IMR-90 (cell line): ENCODE data around the gene ADCY5. TPM values are rescaled to one million over a fixed set of nuclear protein-coding genes. Genes with fewer than 3 reads are reported as not detected.

ENCODE experiments used
- ATAC-seq: fragments of 200-7000 bp; cut with Tn5 transposase; 2 replicates; pipeline ENCODE4 v1.9.1; 2020; ENCODE audit warnings: low read depth, mild to moderate bottlenecking, moderate library complexity
- BruUV-seq: library from RNA; stranded (reverse); fragments of 400-500 nt; replicated peaks from 2 replicates; lab custom pipeline; 2021; lab: Mats Ljungman, UMichigan
- CTCF ChIA-PET: fragments of 300-600 bp; formaldehyde crosslinking; extraction: SDS; loops from one replicate; lab custom pipeline; 2021; ENCODE audit warnings: antibody characterized with exemption; lab: Yijun Ruan, JAX
- POLR2A ChIA-PET: fragments of 300-600 bp; sonication (Branson Sonifier 250); formaldehyde crosslinking; loops from one replicate; lab custom pipeline; 2022; ENCODE audit warnings: antibody characterized with exemption; ENCODE audit not compliant: unreplicated experiment; lab: Charles Lee
- DNase-seq: peaks from one replicate; pipeline ENCODE4 v3.0.0; 2013
- H2AFZ ChIP-seq: replicated peaks from 2 replicates; pipeline ENCODE3; 2013; ENCODE audit warnings: low read length, mild to moderate bottlenecking; ENCODE audit not compliant: poor library complexity
- H2AK5ac ChIP-seq: 2 replicates; pipeline ENCODE4 v1.6.1; 2013; ENCODE audit warnings: low read depth, low read length, inconsistent platforms
- H2AK9ac ChIP-seq: replicated peaks from 2 replicates; pipeline ENCODE3; 2013; ENCODE audit warnings: mild to moderate bottlenecking, low read depth, low read length, moderate library complexity; ENCODE audit not compliant: poor library complexity
- H2BK120ac ChIP-seq: 2 replicates; pipeline ENCODE4 v1.6.1; 2013; ENCODE audit warnings: low read depth, low read length, inconsistent platforms
- H2BK15ac ChIP-seq: 3 replicates; pipeline ENCODE4 v1.6.1; 2013; ENCODE audit warnings: low read depth, low read length, inconsistent platforms
- H2BK20ac ChIP-seq: 2 replicates; pipeline ENCODE4 v1.6.1; 2013; ENCODE audit warnings: low read depth, mild to moderate bottlenecking, inconsistent platforms, low read length, moderate library complexity
- H2BK5ac ChIP-seq: 2 replicates; pipeline ENCODE4 v1.6.1; 2013; ENCODE audit warnings: mild to moderate bottlenecking, low read depth, low read length, inconsistent platforms; ENCODE audit not compliant: poor library complexity, severe bottlenecking
- H3K14ac ChIP-seq: replicated peaks from 2 replicates; pipeline ENCODE4 v1.6.1; 2013; ENCODE audit warnings: low read depth, low read length, inconsistent platforms
- H3K18ac ChIP-seq: 2 replicates; pipeline ENCODE4 v1.6.1; 2013; ENCODE audit warnings: low read depth, low read length, control low read depth
- H3K23ac ChIP-seq: 2 replicates; pipeline ENCODE4 v1.6.1; 2013; ENCODE audit warnings: low read depth, low read length, inconsistent platforms
- H3K27ac ChIP-seq: 2 replicates; pipeline ENCODE4 v1.5.1; 2013; ENCODE audit warnings: mild to moderate bottlenecking, control low read depth, low read length; ENCODE audit not compliant: insufficient read depth
- H3K27me3 ChIP-seq: 2 replicates; pipeline ENCODE4 v1.6.1; 2013; ENCODE audit warnings: low read length; ENCODE audit not compliant: control insufficient read depth, insufficient read depth
- H3K36me3 ChIP-seq: 2 replicates; pipeline ENCODE4 v1.6.1; 2013; ENCODE audit warnings: low read length, mixed read lengths; ENCODE audit not compliant: control insufficient read depth, insufficient read depth
- H3K4ac ChIP-seq: 2 replicates; pipeline ENCODE4 v1.6.1; 2013; ENCODE audit warnings: low read depth, low read length, inconsistent platforms
- H3K4me1 ChIP-seq: 2 replicates; pipeline ENCODE4 v1.6.1; 2013; ENCODE audit warnings: low read length, mixed read lengths; ENCODE audit not compliant: control insufficient read depth, insufficient read depth
- H3K4me2 ChIP-seq: 2 replicates; pipeline ENCODE4 v1.6.1; 2013; ENCODE audit warnings: low read depth, mild to moderate bottlenecking, control low read depth, low read length, moderate library complexity
- H3K4me3 ChIP-seq: 2 replicates; pipeline ENCODE4 v1.5.1; 2013; ENCODE audit warnings: low read depth, mild to moderate bottlenecking, control low read depth, low read length, moderate library complexity; ENCODE audit not compliant: insufficient read depth
- H3K56ac ChIP-seq: 2 replicates; pipeline ENCODE4 v1.6.1; 2013; ENCODE audit warnings: low read length, inconsistent platforms; ENCODE audit not compliant: insufficient read depth; ENCODE audit errors: extremely low read depth
- H3K79me1 ChIP-seq, 2 experiments: 2 replicates each; pipeline ENCODE4 v1.6.1; 2013; ENCODE audit warnings: low read length in 2 of 2, inconsistent platforms in 1 of 2, low read depth in 1 of 2
- H3K9ac ChIP-seq: 2 replicates; pipeline ENCODE4 v1.6.1; 2013; ENCODE audit warnings: low read depth, low read length, control low read depth
- H3K9me1 ChIP-seq: 2 replicates; pipeline ENCODE4 v1.6.1; 2013; ENCODE audit warnings: low read length, inconsistent platforms; ENCODE audit not compliant: insufficient read depth
- H3K9me3 ChIP-seq: 2 replicates; pipeline ENCODE4 v1.6.1; 2013; ENCODE audit warnings: low read length; ENCODE audit not compliant: control insufficient read depth, insufficient read depth
- H4K20me1 ChIP-seq: 2 replicates; pipeline ENCODE4 v1.6.1; 2013; ENCODE audit warnings: low read length, inconsistent platforms; ENCODE audit not compliant: insufficient read depth
- H4K5ac ChIP-seq: 2 replicates; pipeline ENCODE4 v1.6.1; 2013; ENCODE audit warnings: mild to moderate bottlenecking, low read depth, low read length, control low read depth
- H4K8ac ChIP-seq, 2 experiments: 2 replicates each; pipeline ENCODE4 v1.6.1; 2013; ENCODE audit warnings: low read depth in 2 of 2, low read length in 2 of 2, control low read depth in 1 of 2, inconsistent platforms in 1 of 2
- H4K91ac ChIP-seq: 2 replicates; pipeline ENCODE4 v1.6.1; 2013; ENCODE audit warnings: low read depth, low read length, inconsistent platforms; ENCODE audit not compliant: insufficient read depth
- FOS ChIP-seq: fragments of 150-350 bp; IDR thresholded peaks from 2 replicates; pipeline ENCODE4 v1.6.1; 2016; ENCODE audit warnings: low read depth, low read length
- MAFK ChIP-seq: IDR thresholded peaks from 2 replicates; pipeline ENCODE4 v1.6.1; 2012; ENCODE audit warnings: low read depth, low read length, improper control_type of control experiment
- MAZ ChIP-seq: IDR thresholded peaks from 2 replicates; pipeline ENCODE4 v1.6.1; 2012; ENCODE audit warnings: low read depth, mild to moderate bottlenecking, low read length, improper control_type of control experiment, moderate library complexity, borderline replicate concordance
- NFE2L2 ChIP-seq: fragments of 150-350 bp; IDR thresholded peaks from 2 replicates; pipeline ENCODE4 v1.6.1; 2016; ENCODE audit warnings: low read depth, mild to moderate bottlenecking, low read length
- POLR2A ChIP-seq: IDR thresholded peaks from 2 replicates; pipeline ENCODE4 v1.6.1; 2012; ENCODE audit warnings: mild to moderate bottlenecking, low read depth, low read length
- RAD21 ChIP-seq: IDR thresholded peaks from 2 replicates; pipeline ENCODE4 v1.6.1; 2012; ENCODE audit warnings: low read length, improper control_type of control experiment
- RCOR1 ChIP-seq: IDR thresholded peaks from 2 replicates; pipeline ENCODE4 v1.6.1; 2012; ENCODE audit warnings: mild to moderate bottlenecking, low read length, improper control_type of control experiment; ENCODE audit not compliant: insufficient replicate concordance
- RFX5 ChIP-seq: IDR thresholded peaks from 2 replicates; pipeline ENCODE4 v1.8.0; 2012; ENCODE audit warnings: low read depth, mild to moderate bottlenecking, low read length, moderate library complexity
- SMC3 ChIP-seq: fragments of 150-350 bp; IDR thresholded peaks from 2 replicates; pipeline ENCODE4 v1.6.1; 2016; ENCODE audit warnings: low read depth, mild to moderate bottlenecking, antibody characterized with exemption, low read length, moderate library complexity
- WGBS, 2 experiments: methylation state at CpG; one replicate each; pipeline versions ENCODE4 v1.1.5 to v1.1.7; 2013; ENCODE audit warnings: missing lambda C conversion rate in 2 of 2; ENCODE audit not compliant: insufficient read length in 1 of 2; ENCODE audit errors: extremely low coverage in 2 of 2; 5-methylcytosine and 5-hydroxymethylcytosine counted together
- dilution Hi-C: fragments of 300-500 bp; cut with HindIII; formaldehyde crosslinking; loops from one replicate; pipeline ENCODE4 v1.14.3; 2018; ENCODE audit warnings: low sequenced_read_pairs; ENCODE audit not compliant: unreplicated experiment
- in situ Hi-C: fragments of 300-500 bp; cut with MboI; formaldehyde crosslinking; loops from 3 replicates; pipeline ENCODE4 v1.14.3; 2019; ENCODE audit warnings: low sequenced_read_pairs, inconsistent platforms, mixed read lengths
- intact Hi-C: fragments of 100-400 bp; cut with micrococcal nuclease; formaldehyde crosslinking; loops from 2 replicates; pipeline ENCODE4 v1.10.0; 2022
- polyA plus RNA-seq, 3 experiments: library from polyadenylated mRNA; depleted of rRNA; stranded (reverse); fragments of >200 nt; gene quantifications; 2 replicates each; pipeline ENCODE4 v1.2.3, GENCODE V29; 2012; ENCODE audit warnings: low replicate concordance in 1 of 3
- total RNA-seq: library from RNA; depleted of rRNA; stranded (reverse); fragments of >200 nt; gene quantifications from 2 replicates; pipeline ENCODE4 v1.2.3, GENCODE V29; 2012
- TF ChIP-seq, protein P1 (sequence below): fragments of 150-350 bp; IDR thresholded peaks from 2 replicates; pipeline ENCODE4 v1.6.1; 2017; ENCODE audit warnings: mild to moderate bottlenecking, antibody characterized with exemption, low read length, low read depth

ADCY5 gene
- total and polyA plus RNA-seq, 2 of the 4 experiments (the other 2 are of a cell fraction), result 0.14 to 0.18 TPM

DNA sequence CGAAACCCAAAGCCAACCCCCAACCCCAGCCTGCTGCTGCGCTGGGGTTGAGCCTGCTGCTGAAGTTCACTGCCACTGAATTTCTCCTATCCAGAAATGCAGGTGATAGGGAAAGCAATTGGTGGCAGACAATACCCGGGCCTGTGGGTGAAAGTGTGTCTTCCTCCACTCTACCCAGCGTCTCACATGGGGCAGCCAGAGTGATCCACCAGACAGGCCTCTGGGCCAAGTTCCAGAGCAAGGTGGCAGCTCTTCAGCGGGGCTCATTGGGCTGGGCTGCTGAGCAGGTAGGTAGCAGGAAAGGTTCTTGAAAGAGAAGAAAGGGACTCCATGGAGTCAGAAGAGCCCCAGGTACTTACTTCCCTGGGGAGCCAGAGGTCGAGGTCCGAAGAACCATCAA lies 6.0 kb downstream of the ADCY5 start:
- ATAC-seq, result no peak
- no peaks in the 10 kb centered on the region for H3K9me1 ChIP-seq
- no peak overlapping the region for H2AK9ac ChIP-seq
- no peak overlapping the region for H3K4ac ChIP-seq
- DNase-seq, result no peak
- TF ChIP-seq RAD21, result no peak
- no peak for TF ChIP-seq MAZ
- TF ChIP-seq POLR2A, result no peak
- TF ChIP-seq RFX5, result no peak
- TF ChIP-seq FOS, result no peak
- TF ChIP-seq MAFK, result no peak
- TF ChIP-seq RCOR1, result no peak
- TF ChIP-seq, protein P1, sequence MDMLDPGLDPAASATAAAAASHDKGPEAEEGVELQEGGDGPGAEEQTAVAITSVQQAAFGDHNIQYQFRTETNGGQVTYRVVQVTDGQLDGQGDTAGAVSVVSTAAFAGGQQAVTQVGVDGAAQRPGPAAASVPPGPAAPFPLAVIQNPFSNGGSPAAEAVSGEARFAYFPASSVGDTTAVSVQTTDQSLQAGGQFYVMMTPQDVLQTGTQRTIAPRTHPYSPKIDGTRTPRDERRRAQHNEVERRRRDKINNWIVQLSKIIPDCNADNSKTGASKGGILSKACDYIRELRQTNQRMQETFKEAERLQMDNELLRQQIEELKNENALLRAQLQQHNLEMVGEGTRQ, result no peak
- no peak for TF ChIP-seq SMC3
- no peak for TF ChIP-seq NFE2L2
- no peak overlapping the region for H4K91ac ChIP-seq
- no peak overlapping the region for H2AK5ac ChIP-seq
- H3K14ac ChIP-seq, result no peak overlapping the region
- no peak overlapping the region for H3K18ac ChIP-seq
- no peak overlapping the region for H3K56ac ChIP-seq
- H2BK20ac ChIP-seq, result no peak overlapping the region
- H3K9me3 ChIP-seq, result no peaks in the 10 kb centered on the region
- ChIA-PET POLR2A (no interaction called here), CTCF (no interaction called here)
- H3K4me1 ChIP-seq, result no peaks in the 10 kb centered on the region
- no peak overlapping the region for H2BK15ac ChIP-seq
- in situ Hi-C loops, result no loop called here
- no peak overlapping the region for H3K4me2 ChIP-seq
- H2AFZ ChIP-seq, result no peak overlapping the region
- no peak overlapping the region for H3K23ac ChIP-seq
- peaks cover 83% of the 10 kb centered on the region for H3K27me3 ChIP-seq
- H3K79me1 ChIP-seq, result no peaks in the 10 kb centered on the region
- no peak overlapping the region for H3K27ac ChIP-seq
- intact Hi-C loops, result no loop called here
- H4K5ac ChIP-seq, result no peak overlapping the region
- BruUV-seq, result no TSS peak
- no peaks in the 10 kb centered on the region for H4K20me1 ChIP-seq
- H2BK5ac ChIP-seq, result no peak overlapping the region
- no peak overlapping the region for H4K8ac ChIP-seq
- no peak overlapping the region for H2BK120ac ChIP-seq
- H3K4me3 ChIP-seq, result no peak overlapping the region
- H3K36me3 ChIP-seq, result no peaks in the 10 kb centered on the region
- 78% methylated on average over 1 of the region's 7 CpGs; no CpG with 5 or more reads in 1 of the 2 experiments for WGBS, 2 experiments
- H3K9ac ChIP-seq, result no peak overlapping the region
- dilution Hi-C loops, result no loop called here
